NCI-H748 (cell line): ENCODE data around the gene TRIM29.
"Not testable (repeated sequence)": the region's sequence is repeated elsewhere in the genome, so short reads cannot be mapped to it uniquely, and the experiment has no call there.

Experiments used
- DNase-seq: peaks from one replicate; lab custom pipeline; 2025; ENCODE audit not compliant: unreplicated experiment; lab: John Stamatoyannopoulos, UW

Gene TRIM29

GRCh38 chr11:120137611-120138521, at the start of gene TRIM29:
Gene TRIM29, minus strand, starts transcription at chr11:120138113. Its CDS starts 82 bp downstream, at chr11:120138031.
- DNase-seq = peak; percentile 72

DNA sequence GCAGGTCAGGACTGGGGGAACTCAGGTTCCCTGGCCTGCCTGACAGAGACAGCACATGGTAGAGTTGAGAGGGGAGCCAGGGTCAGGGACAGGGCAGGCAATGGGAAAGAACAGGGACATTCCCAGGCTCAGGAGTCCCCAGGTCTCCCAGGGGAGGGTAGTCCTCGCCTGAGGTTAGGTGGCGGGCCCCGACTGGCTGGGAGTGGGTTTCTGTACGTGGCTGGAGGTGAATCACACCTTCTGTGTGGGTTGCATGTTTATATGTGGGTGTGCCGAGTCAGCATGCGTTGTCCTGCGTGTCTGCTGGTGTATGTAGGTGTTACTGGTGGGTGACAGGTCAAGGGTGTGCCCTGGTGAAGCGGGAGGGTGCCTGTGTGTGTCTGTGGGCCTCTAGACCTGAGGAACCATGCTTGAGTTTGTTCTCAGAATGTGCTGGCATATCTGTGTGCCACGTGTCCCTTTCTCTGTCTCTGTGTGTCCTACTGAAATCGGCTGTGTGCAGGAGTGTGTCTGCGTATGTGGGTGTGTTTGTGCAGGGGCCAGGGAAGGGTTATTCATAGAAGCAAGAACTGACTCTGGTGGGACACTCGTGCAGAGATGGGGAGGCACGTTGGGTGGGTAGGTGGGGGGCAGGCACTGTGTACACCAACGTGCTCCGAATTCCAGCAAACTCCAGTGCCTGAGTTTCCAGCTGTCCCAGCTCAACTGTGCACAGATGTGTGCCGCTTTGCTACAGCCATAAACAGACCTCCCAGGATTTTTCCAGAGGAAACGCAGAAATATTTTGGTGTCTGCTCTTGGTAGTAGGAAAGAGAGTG, 49.1 kb upstream of the TRIM29 start:
- DNase-seq = no peak

GRCh38 chr11:120186456-120186773, 48.5 kb upstream of the TRIM29 start:
- no peak for DNase-seq

GRCh38 chr11:120185706-120186455, 48.0 kb upstream of the TRIM29 start:
- no peak for DNase-seq

GRCh38 chr11:120184946-120185705, 47.2 kb upstream of the TRIM29 start:
- DNase-seq = no peak

GRCh38 chr11:120184371-120184945, 46.5 kb upstream of the TRIM29 start:
- no peak for DNase-seq

DNA sequence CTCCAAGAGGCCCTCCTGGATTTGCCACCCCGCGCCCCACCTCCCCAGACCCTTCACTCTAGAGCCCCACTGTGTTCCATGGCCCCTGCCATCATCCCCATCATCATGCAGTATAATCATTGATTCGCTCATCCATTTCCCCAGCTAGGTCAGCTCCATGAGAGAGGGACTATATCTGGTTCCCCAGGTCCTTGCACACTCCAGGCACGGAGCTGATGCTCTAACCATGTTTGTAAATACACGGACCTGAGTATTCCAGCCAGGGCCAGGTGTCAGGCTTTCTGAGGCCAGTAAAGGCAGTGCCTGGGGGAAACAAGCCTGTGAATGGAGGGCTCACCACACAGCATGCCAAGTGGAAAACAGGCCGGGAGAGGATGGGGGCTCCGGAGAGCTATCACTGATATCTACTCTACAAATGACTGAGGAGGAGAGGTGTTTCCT, 45.8 kb upstream of the TRIM29 start:
- no peak for DNase-seq

GRCh38 chr11:120182790-120183491, 45.0 kb upstream of the TRIM29 start:
- DNase-seq = peak; percentile 5

DNA sequence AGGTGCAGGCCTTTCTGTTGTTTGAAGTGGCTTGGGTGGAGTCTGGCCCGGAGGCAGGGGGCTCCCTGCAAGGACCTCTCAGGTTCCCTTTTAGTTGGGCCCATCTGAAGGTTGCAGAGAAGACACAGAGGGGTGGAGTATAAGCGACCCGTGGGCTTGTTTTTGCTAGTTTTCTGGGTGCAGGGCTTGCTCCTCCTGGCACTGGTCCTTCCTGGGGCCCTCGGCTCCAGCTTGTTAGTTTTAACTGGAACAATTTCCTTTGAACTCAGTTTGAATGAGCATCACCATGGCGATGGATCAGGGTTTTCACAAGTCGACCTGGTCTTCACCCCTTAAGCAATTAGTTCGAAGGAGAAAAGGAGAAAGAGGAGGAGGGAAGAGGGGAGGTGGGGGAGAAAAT, 44.5 kb upstream of the TRIM29 start:
- DNase-seq = no peak

GRCh38 chr11:120181376-120181975, 43.6 kb upstream of the TRIM29 start:
- DNase-seq = no peak

GRCh38 chr11:120180551-120181232, 42.8 kb upstream of the TRIM29 start:
- no peak for DNase-seq

DNA sequence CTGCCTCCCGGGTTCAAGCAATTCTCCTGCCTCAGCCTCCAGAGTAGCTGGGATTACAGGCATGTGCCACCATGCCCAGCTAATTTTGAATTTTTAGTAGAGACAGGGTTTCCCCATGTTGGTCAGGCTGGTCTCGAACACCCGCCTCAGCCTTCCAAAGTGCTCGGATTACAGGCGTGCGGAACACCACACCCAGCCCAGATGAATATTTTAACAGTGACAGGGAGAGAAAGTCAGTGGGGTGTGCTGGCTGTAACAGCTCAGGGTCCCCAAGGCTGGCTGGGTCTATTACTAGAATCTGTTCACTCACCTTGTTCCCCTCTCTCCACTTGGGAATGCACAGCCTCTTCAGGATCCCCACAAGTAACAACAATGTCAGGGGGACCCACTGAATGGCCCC, 42.1 kb upstream of the TRIM29 start:
- DNase-seq = not testable (repeated sequence)

- DNase-seq = no peak
These were observed 41.3 kb upstream of the TRIM29 start for GRCh38 chr11:120179057-120179672.

DNA sequence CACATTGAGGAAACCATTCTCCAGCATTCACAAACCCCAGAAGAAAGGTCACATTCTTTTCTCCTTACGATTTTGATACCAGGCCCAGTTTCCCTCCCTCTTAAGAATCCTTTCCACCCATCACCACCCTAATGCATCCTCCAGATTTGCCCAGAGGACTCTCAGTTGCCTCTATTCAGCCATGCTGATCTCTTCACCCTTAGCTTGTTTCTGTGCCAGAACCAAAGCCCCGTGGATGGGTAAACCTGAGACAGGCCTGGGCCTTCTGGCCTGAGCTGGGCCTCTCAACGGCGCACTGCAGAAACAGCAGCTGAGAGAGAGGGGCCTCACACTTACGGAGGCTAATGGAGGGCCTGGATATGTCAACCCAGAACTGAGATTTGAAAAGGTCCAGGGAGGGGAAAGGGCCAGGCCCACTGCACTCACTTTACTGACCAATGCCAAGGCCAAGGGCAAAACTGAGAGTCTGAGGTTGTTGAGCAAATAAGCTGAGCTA, 40.7 kb upstream of the TRIM29 start:
- DNase-seq = no peak

- DNase-seq = no peak
These were observed 37.0 kb upstream of the TRIM29 start for GRCh38 chr11:120174866-120175265.

DNA sequence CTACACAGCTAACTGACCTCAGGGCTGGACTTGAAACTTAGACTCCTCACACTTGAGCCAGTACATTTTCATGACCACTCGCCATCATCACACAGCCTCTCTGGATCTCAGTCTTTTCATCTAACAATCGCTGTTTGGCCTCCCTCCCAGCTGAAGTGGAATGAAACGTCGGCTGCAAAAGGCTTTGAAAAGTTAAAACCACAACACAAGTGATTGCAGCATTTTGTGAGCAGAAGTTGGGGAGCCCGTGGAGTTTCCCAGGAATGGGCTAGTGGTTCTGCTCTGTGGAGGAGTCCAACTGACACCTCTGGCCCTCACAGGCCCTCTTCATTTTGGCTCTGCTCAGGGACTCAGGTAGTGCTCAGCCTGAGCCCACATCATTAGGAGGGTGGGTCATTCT, 35.9 kb upstream of the TRIM29 start:
- no peak for DNase-seq

- DNase-seq = no peak
These were observed 35.2 kb upstream of the TRIM29 start for GRCh38 chr11:120173019-120173705.
